GM18951 (cell line): ENCODE data around the gene ESPN.

Experiments used
- POLR2A ChIP-seq: IDR thresholded peaks from 4 replicates; pipeline ENCODE4 v1.6.1; 2011; ENCODE audit warnings: mild to moderate bottlenecking; ENCODE audit not compliant: insufficient read length, insufficient read depth; ENCODE audit errors: extremely low read depth
- in situ Hi-C: fragments of 300-500 bp; cut with MboI; formaldehyde crosslinking; loops from one replicate; pipeline ENCODE4 v1.12.0; 2022; ENCODE audit warnings: low sequenced_read_pairs, mixed read lengths, inconsistent platforms; ENCODE audit not compliant: unreplicated experiment

Gene ESPN

DNA sequence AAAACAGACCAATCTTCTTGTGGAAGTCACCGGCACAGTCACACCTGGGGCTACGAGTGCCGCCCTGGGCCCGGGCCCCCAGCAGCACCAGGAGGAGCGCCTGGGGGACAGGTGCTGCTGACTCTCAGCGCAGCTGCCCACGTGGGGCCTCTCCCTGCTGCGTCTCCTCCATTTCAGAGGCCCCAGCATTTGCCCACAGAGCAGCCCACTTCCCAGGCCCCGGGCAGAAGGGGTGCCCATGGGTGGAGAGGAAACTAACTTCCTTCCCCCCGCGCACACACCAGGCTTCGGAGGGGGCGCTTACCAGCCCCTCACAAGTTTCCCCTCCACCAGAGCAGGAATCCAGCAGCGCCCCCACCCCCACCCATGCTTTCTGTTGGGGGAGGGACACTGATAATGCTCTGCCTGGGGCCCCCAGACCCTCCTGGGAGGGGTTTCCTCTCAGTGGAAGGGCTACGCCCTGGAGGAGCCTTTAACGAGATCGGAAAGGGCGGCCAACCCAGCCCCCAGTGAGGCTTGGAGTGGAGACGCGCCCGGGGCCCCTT is 41.0 kb downstream of the ESPN start:
- TF ChIP-seq POLR2A: no peak

DNA sequence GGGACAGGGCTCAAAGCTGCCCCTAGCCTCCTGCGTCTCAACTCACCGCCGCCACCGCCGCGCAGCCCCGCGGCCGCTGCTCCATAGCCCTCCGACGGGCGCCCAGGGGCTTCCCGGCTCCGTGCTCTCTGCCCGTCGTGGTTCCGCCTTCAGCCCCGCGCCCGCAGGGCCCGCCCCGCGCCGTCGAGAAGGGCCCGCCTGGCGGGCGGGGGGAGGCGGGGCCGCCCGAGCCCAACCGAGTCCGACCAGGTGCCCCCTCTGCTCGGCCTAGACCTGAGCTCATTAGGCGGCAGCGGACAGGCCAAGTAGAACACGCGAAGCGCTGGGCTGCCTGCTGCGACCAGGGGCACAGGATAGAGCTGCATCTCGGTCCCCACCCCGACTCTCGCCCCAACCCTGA is 41.4 kb downstream of the ESPN start, which contains the start of gene TNFRSF25:
Gene TNFRSF25 (minus strand): TSS at position 151 of the 400 bp plus-strand sequence. CDS start 66 bp downstream, at position 85.
- TF ChIP-seq POLR2A: no peak
- in situ Hi-C loops: no loop called here

More for the DNA sequence above, 41.0 kb downstream of the ESPN start:
- in situ Hi-C loops: no loop called here

- in situ Hi-C loops: no loop called here
- no peak for TF ChIP-seq POLR2A
These were observed 42.2 kb downstream of the ESPN start for GRCh38 chr1:6466751-6467150.

DNA sequence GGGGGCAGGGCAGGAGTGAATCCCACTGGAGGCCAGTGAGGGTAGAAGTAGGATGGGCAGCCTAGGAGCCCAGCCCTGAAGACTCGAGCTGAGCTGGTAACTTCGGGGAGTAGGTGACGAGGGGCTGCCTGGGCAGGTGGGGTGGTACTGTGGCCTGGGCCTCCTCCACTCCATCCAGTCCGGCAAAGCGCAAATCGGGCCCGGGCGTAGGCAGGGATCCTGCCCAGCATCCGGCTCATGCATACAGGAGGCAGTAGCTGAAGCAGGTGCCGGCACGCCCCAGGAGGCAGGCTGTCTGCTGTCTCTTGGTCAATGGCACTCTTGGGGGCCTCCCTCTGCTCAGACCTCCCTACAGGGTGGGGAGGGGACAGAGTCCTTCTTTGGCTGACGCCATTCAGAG is 42.6 kb downstream of the ESPN start:
- no peak for TF ChIP-seq POLR2A
- in situ Hi-C loops: no loop called here

GRCh38 chr1:6467744-6468688 is 43.4 kb downstream of the ESPN start:
- in situ Hi-C loops: no loop called here

GRCh38 chr1:6468729-6469461 is 44.3 kb downstream of the ESPN start:
- in situ Hi-C loops: no loop called here
- no peak for TF ChIP-seq POLR2A

More at GRCh38 chr1:6467744-6468688, 43.4 kb downstream of the ESPN start:
- TF ChIP-seq POLR2A: no peak

DNA sequence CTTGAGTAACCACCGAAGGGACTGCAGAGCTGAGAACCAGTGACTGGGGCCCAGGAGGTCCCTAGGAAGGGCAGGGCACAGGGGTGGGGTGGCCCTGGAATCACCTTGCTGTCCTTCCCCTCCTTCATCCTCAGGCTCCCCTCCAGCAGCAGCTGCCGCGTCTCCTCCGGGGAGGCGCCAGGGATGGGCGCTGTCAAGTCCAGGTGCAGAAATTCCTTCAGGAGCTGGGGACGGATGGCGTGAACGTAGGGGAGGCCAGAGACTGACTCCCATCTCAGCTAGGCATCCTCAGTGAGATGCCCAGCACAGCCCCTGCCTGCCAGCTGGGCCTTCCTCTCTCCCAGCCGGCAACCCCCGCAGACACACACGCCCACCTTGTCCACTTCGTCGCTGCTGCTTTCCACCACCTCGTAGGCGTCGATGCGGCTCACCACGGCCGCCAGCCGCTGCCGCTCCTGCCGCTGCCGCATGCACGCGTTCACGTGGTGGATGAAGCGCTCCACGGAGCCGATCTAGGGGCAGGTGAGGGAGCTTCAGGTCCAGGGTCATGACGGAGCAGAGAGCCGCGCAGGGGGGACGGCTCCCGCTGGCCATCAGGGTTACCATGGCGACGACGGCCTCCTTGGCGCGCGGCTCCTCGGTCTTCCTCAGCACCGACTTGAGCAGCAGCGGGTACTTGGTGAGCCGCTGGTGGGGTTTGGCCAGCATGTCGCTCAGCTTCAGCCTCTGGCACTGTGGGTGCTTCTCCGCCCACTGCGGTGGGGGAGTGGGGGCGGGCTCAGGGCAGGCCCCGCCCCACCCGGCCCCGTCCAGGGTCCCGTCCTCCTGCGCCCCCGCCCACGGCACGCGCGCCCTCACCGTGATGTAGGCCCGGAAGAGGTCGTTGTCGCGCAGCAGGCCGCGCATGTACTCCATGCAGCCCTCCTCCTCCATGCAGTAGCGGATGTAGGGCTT is 45.8 kb downstream of the ESPN start:
- no peak for TF ChIP-seq POLR2A
- in situ Hi-C loops: no loop called here

- in situ Hi-C loops: no loop called here
- TF ChIP-seq POLR2A: no peak
These were observed 46.8 kb downstream of the ESPN start for GRCh38 chr1:6471086-6471969.

- in situ Hi-C loops: no loop called here
These were observed 47.4 kb downstream of the ESPN start for GRCh38 chr1:6471970-6472368.

GRCh38 chr1:6472391-6472790 is 47.8 kb downstream of the ESPN start:
- in situ Hi-C loops: no loop called here
- TF ChIP-seq POLR2A: no peak

More at GRCh38 chr1:6471970-6472368, 47.4 kb downstream of the ESPN start:
- TF ChIP-seq POLR2A: no peak

- no peak for TF ChIP-seq POLR2A
- in situ Hi-C loops: no loop called here
These were observed 48.6 kb downstream of the ESPN start for GRCh38 chr1:6473156-6473555.
